RWPE2 (cell line): ENCODE results near the gene HELZ.

Source experiments
- ATAC-seq: fragments of 200-7000 bp; cut with Tn5 transposase; 3 replicates; pipeline ENCODE4 v1.9.1; 2021; ENCODE audit warnings: low read depth
- DNase-seq: peaks from one replicate; pipeline ENCODE4 v3.0.0-alpha.2; 2020; ENCODE audit warnings: low spot score
- H3K27ac ChIP-seq: fragments of 450-650 bp; 2 replicates; pipeline ENCODE4 v1.5.1; 2017; ENCODE audit warnings: mild to moderate bottlenecking; ENCODE audit not compliant: poor library complexity, severe bottlenecking
- H3K27me3 ChIP-seq: fragments of 250-450 bp; sonication (Bioruptor Pico); 2 replicates; pipeline ENCODE4 v1.5.1; 2021; ENCODE audit warnings: mild to moderate bottlenecking, moderate library complexity; ENCODE audit not compliant: insufficient read depth, poor library complexity, severe bottlenecking
- H3K36me3 ChIP-seq: fragments of 250-450 bp; sonication (Bioruptor Pico); 2 replicates; pipeline ENCODE4 v1.5.1; 2020; ENCODE audit warnings: low read depth, mild to moderate bottlenecking, moderate library complexity
- H3K4me1 ChIP-seq: fragments of 250-450 bp; sonication (Bioruptor Pico); 2 replicates; pipeline ENCODE4 v1.5.1; 2021; ENCODE audit warnings: mild to moderate bottlenecking, moderate library complexity; ENCODE audit not compliant: insufficient read depth, poor library complexity, severe bottlenecking
- H3K4me3 ChIP-seq: fragments of 250-450 bp; sonication (Bioruptor Pico); 2 replicates; pipeline ENCODE4 v1.5.1; 2021; ENCODE audit warnings: mild to moderate bottlenecking, moderate library complexity; ENCODE audit not compliant: severe bottlenecking
- H3K9me3 ChIP-seq: fragments of 250-450 bp; sonication (Bioruptor Pico); 2 replicates; pipeline ENCODE4 v1.5.1; 2021; ENCODE audit warnings: mild to moderate bottlenecking, moderate library complexity; ENCODE audit not compliant: severe bottlenecking
- CTCF ChIP-seq: fragments of 450-650 bp; IDR thresholded peaks from one replicate; pipeline ENCODE4 v1.5.1; 2017; ENCODE audit warnings: mild to moderate bottlenecking, moderate library complexity; ENCODE audit not compliant: poor library complexity, severe bottlenecking

Gene HELZ

DNA sequence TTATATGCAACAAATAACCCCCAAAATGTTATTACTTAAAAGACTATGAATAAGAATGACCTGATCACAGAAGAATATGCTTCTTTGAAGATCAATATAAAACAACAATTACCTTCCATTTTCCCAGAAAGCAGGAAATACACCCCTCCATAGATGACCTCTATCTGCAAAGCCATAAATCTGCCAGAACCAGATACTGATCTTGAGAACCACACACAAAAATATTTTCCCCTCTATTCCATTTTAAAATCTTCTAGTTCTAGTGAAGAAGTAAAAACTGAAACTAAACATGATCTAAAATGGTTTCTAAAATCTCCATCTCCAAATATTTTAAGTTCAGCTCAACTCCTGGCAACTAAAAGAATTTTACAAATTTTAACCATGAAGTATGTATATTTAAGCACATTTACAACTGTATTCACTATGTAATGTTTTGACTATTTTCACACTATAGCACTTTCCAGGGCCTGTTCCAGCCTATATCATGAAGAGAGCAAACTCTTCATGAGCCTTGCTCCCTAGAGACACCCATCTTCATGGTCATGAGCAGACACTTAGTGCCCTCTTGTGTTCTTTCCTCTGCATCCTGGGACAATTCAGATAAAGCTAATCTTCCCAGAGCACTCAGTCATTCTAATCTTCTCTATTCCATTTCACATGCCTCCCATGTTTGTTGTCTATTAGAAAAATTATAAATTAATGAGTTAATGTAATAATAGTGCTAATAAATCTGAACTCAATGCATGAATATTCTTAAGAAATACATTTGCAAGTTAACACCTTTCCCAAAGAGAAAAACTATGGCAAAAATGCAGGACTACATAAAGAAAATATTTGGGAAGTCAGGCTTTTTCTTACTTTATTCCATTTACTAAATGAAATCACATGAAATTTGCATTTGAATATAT lies 87.0 kb downstream of the HELZ start:
- Histone ChIP-seq H3K9me3 (no peaks in the 10 kb centered on the region), H3K27ac (no peak overlapping the region), H3K36me3 (peaks cover 60% of the 10 kb centered on the region), H3K4me1 (peaks cover 12% of the 10 kb centered on the region), H3K27me3 (no peaks in the 10 kb centered on the region), H3K4me3 (no peak overlapping the region)
- DNase-seq (no peak), ATAC-seq (peak; percentile 81; the same call in 2 of the 3 replicates)
- TF ChIP-seq CTCF = peak; percentile 59

DNA sequence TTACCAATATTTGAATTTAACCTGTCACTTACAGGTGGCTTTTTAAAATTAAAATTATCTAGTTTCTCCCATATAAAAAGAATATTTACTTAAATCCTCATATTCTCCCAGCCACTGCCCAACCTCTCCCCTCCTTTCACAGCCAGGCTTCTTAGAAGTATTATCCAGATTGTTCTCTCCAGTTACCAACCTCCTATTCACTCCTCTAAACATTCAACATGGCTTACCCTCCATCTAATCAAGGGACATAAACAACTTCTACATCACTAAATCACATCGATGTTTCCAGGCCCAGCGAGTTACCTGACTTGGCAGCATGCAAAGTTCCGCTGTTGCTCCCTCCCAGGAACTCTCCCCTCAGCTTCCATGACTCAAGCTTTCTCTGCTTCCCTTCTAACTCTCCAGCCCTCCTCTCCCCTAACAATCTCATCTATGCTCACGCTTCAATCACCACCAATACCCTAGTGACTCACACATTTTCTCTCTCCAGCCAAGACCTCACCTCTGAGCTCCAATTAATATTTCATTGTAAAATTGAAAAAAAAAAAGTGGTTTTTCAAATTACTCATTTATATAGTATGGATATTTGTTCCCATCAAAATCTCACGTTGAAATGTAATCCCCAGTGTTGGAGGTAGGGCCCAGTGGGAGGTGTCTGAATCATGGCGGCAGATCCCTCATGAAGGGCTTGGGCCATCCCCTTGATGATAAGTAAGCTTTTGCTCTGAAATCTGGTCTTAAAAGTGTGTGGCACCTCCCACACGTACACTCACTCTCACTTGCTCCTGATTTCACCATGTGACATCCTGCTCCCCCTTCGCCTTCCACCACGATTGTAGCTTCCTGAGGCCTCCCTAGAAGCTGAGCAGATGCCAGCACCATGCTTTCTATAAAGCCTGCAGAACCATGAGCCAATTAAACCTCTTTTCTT lies 88.5 kb downstream of the HELZ start:
- TF ChIP-seq CTCF = no peak
- Histone ChIP-seq H3K4me3 (no peak overlapping the region), H3K36me3 (peaks cover 52% of the 10 kb centered on the region), H3K9me3 (no peaks in the 10 kb centered on the region), H3K27ac (no peak overlapping the region), H3K27me3 (no peaks in the 10 kb centered on the region), H3K4me1 (peaks cover 24% of the 10 kb centered on the region)
- ATAC-seq (peak; percentile 40; the same call in 1 of the 3 replicates), DNase-seq (no peak)

- Histone ChIP-seq H3K27me3 (no peaks in the 10 kb centered on the region), H3K4me1 (peaks cover 27% of the 10 kb centered on the region), H3K9me3 (no peaks in the 10 kb centered on the region), H3K4me3 (no peak overlapping the region), H3K36me3 (peaks cover 54% of the 10 kb centered on the region), H3K27ac (peak overlapping the region; percentile 45)
- DNase-seq (no peak), ATAC-seq (no peak)
- TF ChIP-seq CTCF = no peak
Measured at GRCh38 chr17:67152824-67153223, 92.2 kb downstream of the HELZ start.

DNA sequence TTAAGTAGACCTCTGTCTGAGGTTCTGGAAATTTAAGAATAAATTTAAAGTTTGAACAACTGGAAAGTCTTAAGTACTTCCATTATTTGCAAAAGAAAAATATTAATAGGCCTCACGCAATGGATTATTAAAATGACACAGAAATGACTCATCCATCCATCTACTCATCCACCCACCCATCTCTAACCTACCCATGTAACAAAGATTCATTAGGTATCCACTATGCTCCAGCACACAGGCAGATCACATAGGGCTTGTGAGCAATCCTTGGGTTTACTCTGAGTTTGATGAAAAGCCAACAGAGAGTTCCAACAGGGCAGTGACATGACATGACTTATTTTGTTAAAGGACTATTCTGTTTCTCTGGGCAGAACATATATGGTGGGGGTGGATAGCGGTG lies 93.3 kb downstream of the HELZ start:
- no peak for DNase-seq
- peaks cover 52% of the 10 kb centered on the region for H3K36me3 ChIP-seq
- peak; percentile 98 for ATAC-seq
- no peak overlapping the region for H3K4me3 ChIP-seq
- peak overlapping the region; percentile 45 for H3K27ac ChIP-seq
- H3K4me1 ChIP-seq = peaks cover 22% of the 10 kb centered on the region
- TF ChIP-seq CTCF = no peak
- H3K9me3 ChIP-seq = no peaks in the 10 kb centered on the region
- H3K27me3 ChIP-seq = no peaks in the 10 kb centered on the region
